ENCODE measurements around the gene RCL1. TPM values are rescaled to one million over a fixed set of nuclear protein-coding genes. Genes with fewer than 3 reads are reported as not detected.

RCL1 gene
- total and polyA plus RNA-seq, 8 donors = 11.3 to 153 (median 21.9) TPM

GRCh38 chr9:4837261-4838188, 44.8 kb downstream of the RCL1 start:
- H3K4me1 ChIP-seq = peaks cover 21 to 33% (median 25%) of the 10 kb centered on the region in 3 donors

GRCh38 chr9:4838189-4838546, 45.4 kb downstream of the RCL1 start:
- FAIRE-seq = no peak
- Histone ChIP-seq H3K27ac (peak overlapping the region in 1 of 4 donors; percentile 47), H3K27me3 (no peaks in the 10 kb centered on the region), H3K4me1 (peaks cover 18 to 31% (median 21%) of the 10 kb centered on the region in 3 donors), H3K9me3 (no peaks in the 10 kb centered on the region), H3K36me3 (peaks cover 0 to 13% (median 0%) of the 10 kb centered on the region in 3 donors), H3K4me3 (no peak overlapping the region)
- intact Hi-C loops (cut with DNase I) = no loop called here
- DNase-seq = no peak
- 60 to 64% methylated on average over 3 of the region's 3 CpGs for WGBS, 2 donors
- TF ChIP-seq CTCF (IDR thresholded peaks at IDR 0.05) = no peak
- ATAC-seq = no peak

More at GRCh38 chr9:4837261-4838188, 44.8 kb downstream of the RCL1 start:
- ATAC-seq (no peak), DNase-seq (no peak), FAIRE-seq (no peak)
- no peak overlapping the region for H3K4me3 ChIP-seq
- H3K27ac ChIP-seq = no peak overlapping the region
- H3K36me3 ChIP-seq = peaks cover 0 to 13% (median 0%) of the 10 kb centered on the region in 3 donors
- no peaks in the 10 kb centered on the region for H3K9me3 ChIP-seq
- 92 to 97% methylated on average over 6 of the region's 6 CpGs for WGBS, 2 donors
- H3K27me3 ChIP-seq = no peaks in the 10 kb centered on the region
- intact Hi-C loops (cut with DNase I) = no loop called here
- no peak for TF ChIP-seq CTCF (IDR thresholded peaks at IDR 0.05)

GRCh38 chr9:4839470-4839912, 46.7 kb downstream of the RCL1 start:
- peak; percentile 58 to 84 (median 82) for ATAC-seq
- H3K27ac ChIP-seq = peak overlapping the region in 1 of 4 donors; percentile 47
- peaks cover 10 to 23% (median 10%) of the 10 kb centered on the region in 3 donors for H3K4me1 ChIP-seq
- no peak for TF ChIP-seq CTCF (IDR thresholded peaks at IDR 0.05)
- no peaks in the 10 kb centered on the region for H3K27me3 ChIP-seq
- peak overlapping the region in 2 of 4 donors; percentile 15 to 32 for H3K4me3 ChIP-seq
- intact Hi-C loops (cut with DNase I) = no loop called here
- no peak for DNase-seq
- FAIRE-seq = no peak
- 97 to 100% methylated on average over 1 of the region's 1 CpG for whole genome bisulfite sequencing, 2 donors
- H3K36me3 ChIP-seq = peaks cover 0 to 16% (median 0%) of the 10 kb centered on the region in 3 donors
- H3K9me3 ChIP-seq = no peaks in the 10 kb centered on the region

GRCh38 chr9:4840018-4840417, 47.3 kb downstream of the RCL1 start:
- Histone ChIP-seq H3K27me3 (no peaks in the 10 kb centered on the region), H3K36me3 (peaks cover 0 to 21% (median 0%) of the 10 kb centered on the region in 3 donors), H3K9me3 (no peaks in the 10 kb centered on the region), H3K4me1 (peaks cover 10 to 20% (median 10%) of the 10 kb centered on the region in 3 donors), H3K4me3 (peak overlapping the region in 2 of 4 donors; percentile 15 to 32), H3K27ac (peak overlapping the region in 1 of 4 donors; percentile 47)
- TF ChIP-seq CTCF (IDR thresholded peaks at IDR 0.05) = no peak
- ATAC-seq (peak in 1 of 4 donors; percentile 12), DNase-seq (no peak), FAIRE-seq (no peak)
- intact Hi-C loops (cut with DNase I) = no loop called here
- 79 to 83% methylated on average over 4 of the region's 4 CpGs for WGBS, 2 donors

Measured in pancreas (tissue), 10 donors.